Stimulated activated CD8-positive, alpha-beta memory T cell treated with anti-CD3 and anti-CD28 coated beads, Interleukin-12 subunit alpha, Interleukin-12 subunit beta, amount 100 ng/mL, for 24 hours (primary cell): ENCODE results near the gene INHBE.
"Not testable (repeated sequence)": the region's sequence is repeated elsewhere in the genome, so short reads cannot be mapped to it uniquely, and the experiment has no call there.

Experiments used
- DNase-seq: peaks from one replicate; pipeline ENCODE4 v3.0.0-alpha.2; 2020; ENCODE audit errors: extremely low read depth

The INHBE gene

DNA sequence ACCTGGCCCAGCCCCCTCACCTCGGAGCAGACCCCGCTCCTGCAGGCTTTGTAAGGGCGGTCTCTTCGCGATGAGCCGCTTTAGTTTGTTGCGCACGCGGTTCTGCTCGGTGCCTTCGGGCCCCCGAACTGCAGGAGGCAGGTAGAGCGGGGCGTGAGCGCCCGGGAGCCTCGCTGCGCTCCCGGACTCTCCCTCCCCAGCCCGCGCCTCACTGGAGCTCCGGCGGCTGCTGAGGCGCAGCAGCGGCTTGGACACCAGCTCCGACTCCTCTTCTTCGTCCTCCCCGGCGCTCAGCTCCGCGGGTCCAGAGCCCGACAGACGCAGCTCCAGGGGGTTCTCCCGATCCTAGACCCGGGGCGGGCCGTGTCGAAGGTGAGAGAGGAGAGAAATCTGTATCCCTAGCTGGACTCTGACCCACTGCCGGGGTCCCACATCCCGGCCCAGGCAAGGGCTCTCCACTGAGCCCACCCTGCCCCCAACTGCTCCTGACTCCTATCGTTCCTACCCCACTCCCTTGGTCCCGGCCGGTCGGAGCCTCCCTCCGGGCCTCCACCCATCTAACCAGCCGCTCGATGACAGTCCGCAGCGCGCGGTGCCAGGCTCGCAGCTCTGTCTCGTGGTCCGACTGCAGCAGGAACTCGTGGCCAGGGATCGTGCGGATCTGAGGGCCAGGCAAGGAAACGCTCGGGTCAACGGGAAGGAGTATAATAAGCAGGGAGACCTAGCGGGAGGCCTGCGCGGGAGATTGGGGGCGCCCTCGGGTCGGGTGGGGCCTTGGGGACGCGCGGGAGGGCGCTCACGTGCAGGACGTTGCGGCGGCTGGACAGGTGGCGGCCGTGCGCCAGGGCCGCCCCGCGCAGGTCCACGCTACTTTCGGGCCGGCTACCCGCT lies 20.4 kb downstream of the INHBE start:
- no peak for DNase-seq

GRCh38 chr12:57476162-57476992 lies 21.3 kb downstream of the INHBE start:
- no peak for DNase-seq

DNA sequence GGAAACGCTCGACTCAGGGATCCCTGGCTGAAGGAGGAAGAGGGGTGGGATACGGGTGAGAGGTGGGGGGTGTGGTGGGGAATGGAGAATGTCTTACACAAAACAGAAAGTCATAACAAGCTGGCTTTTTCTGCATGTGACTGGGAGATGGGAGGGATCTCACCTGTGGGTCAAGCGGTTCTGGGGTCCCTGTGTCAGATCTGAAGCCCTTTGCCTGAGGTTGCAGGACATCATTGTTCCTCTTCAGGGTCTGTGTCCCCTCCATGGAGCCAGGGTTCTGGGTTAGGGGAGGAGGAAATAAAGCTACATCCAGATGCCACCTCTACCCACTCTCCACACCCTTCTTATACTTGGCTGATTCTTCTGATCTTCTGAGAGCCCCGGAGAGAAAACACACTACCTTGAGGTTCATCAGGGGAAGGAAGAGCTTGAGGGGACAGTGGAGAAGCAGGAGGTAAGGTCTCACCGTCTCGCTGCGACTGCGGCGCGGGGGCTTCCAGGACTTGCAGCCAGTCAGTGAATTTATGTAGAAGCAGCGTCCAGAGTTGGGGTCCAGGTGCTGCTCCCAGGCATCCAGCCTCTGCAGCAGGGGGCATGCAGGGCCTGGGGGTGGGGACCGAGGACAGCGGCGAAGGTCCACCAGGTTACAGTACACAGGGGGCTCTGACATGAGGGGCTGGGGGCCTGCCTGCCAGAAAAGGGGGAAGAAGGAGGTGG lies 22.0 kb downstream of the INHBE start:
- DNase-seq: no peak

DNA sequence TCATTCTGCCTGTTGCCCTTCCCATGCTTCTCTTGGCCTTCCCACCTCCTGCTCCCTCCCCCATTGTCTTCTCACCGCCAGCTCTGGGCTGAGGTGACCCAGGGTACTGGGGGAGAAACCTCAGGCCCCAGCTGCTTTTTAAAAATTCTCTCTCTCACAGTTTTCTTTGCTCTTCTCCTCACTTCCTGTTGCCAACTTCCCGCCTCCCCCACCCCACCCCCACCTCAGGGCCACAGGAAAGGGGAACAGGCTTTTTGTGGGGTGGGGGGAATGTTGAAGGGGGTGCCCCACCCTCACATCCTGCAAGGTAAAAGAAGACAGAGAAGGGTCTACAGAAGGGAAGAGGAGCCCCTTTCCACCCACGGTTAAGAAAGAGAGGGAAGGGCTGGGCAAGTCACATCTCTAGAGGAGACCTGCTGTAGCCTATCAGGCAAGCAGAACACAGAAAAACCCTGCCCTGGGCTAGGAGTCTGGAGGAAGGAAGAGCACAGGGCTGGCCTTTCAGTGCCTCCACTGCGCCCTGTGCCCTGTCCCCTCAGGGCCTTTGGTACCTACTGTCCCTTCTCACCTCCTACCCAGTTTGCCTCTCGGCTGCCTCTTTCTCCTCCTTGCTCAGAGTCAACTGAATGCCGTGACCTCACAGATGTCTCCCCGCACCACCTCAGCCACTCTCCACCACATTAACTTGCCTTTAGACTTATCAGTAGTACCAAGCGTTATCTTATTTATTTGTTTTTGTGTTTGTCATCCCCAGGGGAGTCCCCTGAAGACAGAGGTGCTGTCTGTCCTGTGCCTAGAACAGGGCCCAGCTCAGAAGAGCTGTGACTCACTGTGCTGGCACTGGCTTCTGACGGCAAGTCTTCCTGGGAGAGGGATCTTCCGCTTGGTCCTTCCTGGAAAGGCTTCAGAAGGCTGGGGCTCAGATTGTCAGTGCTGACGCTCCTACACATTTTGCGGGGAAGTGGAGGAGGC lies 22.9 kb downstream of the INHBE start:
- DNase-seq: no peak

DNA sequence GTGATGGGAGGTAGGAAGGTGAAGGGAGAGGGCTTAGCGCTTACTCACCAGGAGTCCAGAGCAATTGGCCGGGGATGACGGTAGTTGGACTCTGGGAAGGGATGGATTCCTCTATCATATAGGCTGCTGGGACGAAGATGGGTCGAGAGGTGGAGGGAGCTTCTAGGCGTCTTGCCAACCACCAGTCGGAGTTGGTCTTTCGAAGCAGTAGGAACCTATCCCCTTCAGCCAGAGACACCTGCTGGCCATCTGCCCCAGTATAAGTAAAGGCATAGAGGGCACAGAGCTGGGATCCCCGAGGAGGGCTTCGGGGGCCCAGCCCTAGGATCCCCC lies 23.9 kb downstream of the INHBE start:
- DNase-seq: no peak

DNA sequence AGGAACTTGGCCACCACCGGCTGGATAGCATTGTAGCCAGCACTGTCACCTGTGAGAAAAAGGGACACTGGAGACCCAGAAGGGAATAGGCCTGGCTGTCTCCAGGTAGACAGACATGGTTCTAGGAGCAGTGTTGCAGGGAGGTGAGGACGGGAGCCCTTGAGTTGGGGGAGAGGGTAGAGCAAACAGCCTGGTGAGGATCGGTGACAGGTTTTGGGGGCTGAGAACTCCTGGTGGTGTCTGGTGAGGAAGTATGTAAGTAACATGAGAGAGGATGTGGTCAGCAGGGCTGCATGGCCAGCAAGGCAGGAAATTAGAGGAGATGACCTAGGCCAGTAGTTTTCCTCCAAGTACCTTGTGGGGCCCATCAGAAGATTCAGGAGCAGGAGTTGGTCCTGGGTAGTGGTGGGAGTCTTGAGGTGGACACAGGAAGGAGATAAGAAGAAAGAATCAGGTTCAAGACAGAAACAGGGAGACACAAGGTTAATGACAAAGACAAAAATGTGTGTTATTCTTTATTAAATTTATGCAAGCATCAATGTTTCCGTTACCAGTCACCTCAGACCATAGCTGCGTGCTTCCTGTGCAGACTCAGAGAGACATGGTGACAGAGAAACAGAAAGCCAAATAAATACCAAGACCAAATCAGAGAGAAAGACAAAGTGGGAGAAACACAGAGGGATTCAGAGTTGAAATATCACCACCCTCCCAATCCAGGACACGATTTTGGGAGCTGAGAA lies 24.4 kb downstream of the INHBE start, which contains the start of gene ARHGAP9:
Gene ARHGAP9, minus strand, starts transcription at position 491 of the 740 bp plus-strand sequence. Its CDS starts 460 bp downstream, at position 31.
- DNase-seq: no peak

GRCh38 chr12:57481671-57482070 lies 26.6 kb downstream of the INHBE start:
- DNase-seq: no peak

GRCh38 chr12:57483466-57483865 lies 28.4 kb downstream of the INHBE start:
- no peak for DNase-seq

GRCh38 chr12:57485695-57486094 lies 30.6 kb downstream of the INHBE start:
- DNase-seq: no peak

DNA sequence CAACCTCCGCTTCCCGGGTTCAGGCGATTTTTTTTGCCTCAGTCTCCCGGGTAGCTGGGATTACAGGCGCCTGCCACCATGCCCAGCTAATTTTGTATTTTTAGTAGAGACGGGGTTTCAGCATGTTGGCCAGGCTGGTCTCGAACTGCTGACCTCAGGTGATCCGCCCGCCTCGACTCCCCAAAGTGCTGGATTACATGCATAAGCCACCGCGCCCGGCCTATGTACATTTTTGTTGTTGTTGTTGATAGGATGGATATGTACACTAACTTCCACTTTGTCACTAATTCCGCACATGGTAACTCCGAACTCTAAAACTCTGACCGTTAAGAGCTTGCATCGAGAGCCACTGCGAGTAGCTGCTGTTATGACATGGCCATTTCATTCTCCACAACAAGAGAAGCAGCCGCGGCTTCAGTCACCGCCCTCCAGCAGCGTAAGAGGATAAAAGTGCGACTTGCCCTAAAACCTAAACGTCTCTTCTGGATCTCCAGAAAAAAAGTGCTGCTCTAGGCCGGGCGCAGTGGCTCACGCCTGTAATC lies 32.0 kb downstream of the INHBE start:
- no peak for DNase-seq

DNA sequence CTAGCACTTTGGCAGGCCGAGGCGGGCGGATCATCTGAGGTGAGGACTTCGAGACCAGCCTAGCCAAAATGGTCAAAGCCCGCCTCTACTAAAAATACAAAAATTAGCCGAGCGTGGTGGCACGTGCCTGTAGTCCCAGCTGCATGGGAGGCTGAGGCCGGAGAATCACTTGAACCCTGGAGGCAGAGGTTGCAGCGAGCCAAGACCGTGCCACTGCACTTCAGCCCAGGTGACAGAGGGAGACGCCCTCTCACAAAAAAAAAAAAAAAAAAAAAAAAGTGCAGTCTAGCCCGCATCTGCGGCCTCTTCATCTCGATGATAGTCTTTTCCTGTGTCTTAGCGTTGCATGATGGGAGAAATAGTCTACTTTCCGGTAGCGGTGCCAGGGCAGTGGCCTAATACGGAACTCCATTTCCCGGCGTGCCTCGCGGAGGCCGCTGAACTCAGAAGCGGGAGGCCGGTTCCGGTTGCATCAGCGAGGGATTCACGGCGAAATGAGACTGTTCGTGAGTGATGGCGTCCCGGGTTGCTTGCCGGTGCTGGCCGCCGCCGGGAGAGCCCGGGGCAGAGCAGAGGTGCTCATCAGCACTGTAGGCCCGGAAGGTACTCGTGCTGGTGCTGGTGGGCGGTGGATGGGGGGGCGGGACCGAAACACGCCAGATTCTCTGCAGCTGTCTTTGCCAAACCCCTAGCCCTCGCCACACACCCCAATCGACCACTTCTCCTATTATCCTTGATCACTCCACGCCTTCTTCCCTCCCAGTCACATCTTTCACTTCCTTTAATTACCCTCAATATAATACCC lies 32.7 kb downstream of the INHBE start, which contains the start of gene MARS1:
Gene MARS1, plus strand, starts transcription at position 472 of the 805 bp plus-strand sequence. Its CDS starts 23 bp downstream, at position 495.
- DNase-seq: peak; percentile 83

- DNase-seq: no peak
Measured at GRCh38 chr12:57488402-57489156, 33.5 kb downstream of the INHBE start.

GRCh38 chr12:57489157-57489641 lies 34.1 kb downstream of the INHBE start:
- DNase-seq: no peak

DNA sequence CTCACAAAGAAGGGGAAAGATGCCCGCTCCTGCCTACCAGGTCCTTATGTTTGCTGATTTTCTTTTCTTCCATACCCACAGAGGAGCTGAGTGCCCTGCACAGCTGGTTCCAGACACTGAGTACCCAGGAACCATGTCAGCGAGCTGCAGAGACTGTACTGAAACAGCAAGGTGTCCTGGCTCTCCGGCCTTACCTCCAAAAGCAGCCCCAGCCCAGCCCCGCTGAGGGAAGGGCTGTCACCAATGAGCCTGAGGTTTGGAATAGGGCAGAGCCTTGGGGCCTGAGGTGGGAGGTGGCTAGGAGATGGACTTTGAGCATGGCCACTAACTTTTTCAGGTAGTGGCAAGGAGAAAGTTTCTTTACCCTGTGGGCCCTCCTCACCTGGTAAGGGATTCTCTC lies 35.0 kb downstream of the INHBE start:
- no peak for DNase-seq

- no peak for DNase-seq
Measured at GRCh38 chr12:57491393-57492280, 36.5 kb downstream of the INHBE start.

DNA sequence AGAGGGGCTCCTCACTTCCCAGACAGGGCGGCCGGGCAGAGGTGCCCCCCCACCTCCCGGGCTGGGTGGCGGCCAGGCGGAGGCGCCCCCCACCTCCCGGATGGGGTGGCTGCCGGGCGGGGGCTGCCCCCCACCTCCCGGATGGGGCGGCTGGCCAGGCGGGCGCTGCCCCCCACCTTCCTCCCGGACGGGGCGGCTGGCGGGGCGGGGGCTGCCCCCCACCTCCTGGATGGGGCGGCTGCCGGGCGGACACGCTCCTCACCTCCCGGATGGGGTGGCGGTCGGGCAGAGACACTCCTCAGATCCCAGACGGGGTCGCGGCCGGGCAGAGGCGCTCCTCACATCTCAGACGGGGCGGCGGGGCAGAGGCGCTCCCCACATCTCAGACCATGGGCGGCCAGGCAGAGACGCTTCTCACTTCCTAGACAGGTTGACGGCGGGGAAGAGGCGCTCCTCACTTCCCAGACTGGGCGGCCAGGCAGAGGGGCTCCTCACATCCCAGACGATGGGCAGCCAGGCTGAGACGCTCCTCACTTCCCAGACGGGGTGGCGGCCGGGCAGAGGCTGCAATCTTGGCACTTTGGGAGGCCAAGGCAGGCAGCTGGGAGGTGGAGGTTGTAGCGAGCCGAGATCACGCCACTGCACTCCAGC lies 40.1 kb downstream of the INHBE start:
- not testable (repeated sequence) for DNase-seq

- DNase-seq: no peak
Measured at GRCh38 chr12:57496822-57497221, 41.7 kb downstream of the INHBE start.
